Activated CD8-positive, alpha-beta memory T cell treated with anti-CD3 and anti-CD28 coated beads, Interleukin-2, amount 50 U/mL, for 48 hours (primary cell): Measurements from ENCODE around the gene MPST.
A peak's percentile ranks its signal among the peaks of the same experiment; 100 is the strongest.

ENCODE experiments used
- DNase-seq: peaks from one replicate; pipeline ENCODE4 v3.0.0-alpha.2; 2020

MPST gene

DNA sequence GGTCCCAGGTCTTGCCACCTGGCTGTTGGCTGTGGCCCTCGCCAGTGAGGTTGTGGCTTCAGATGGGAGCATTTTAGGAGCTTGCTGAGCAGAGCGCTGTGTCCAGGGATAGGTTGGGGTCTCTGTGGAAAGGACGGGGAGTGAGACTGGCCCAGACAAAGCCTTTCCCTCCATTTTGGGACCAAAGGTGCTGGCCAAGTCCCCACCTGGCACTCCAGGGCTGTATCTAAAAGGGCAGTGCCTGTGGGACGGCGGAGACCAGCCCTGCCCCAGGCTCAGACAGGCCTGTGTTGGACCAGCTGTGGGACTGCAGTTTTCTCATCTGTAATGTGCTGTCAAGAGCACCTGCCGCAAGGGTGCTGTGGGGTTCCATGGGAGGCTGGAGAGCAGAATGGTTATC, 27.0 kb downstream of the MPST start:
- no peak for DNase-seq

DNA sequence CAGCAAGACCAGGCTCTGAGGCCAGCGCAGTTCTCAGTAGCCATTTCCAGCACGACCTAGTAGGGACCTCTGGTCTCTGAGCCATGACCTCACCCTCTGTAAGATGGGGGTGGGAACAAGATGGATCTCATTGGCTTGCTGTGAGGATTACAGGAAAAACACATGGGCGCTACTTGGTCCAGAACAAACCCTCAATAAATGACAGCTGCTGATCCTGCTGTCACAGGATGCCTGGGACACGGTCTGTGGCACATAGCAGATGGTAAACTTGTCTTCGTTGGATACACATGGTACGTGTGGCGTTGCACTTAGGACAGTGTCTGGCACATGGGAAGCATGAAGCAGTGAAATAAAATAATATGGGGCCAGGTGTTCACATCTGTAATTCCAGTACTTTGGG, 27.5 kb downstream of the MPST start:
- no peak for DNase-seq

- DNase-seq = no peak
Measured at GRCh38 chr22:37048133-37048532, 28.6 kb downstream of the MPST start.

- no peak for DNase-seq
Measured at GRCh38 chr22:37049224-37049623, 29.7 kb downstream of the MPST start.

DNA sequence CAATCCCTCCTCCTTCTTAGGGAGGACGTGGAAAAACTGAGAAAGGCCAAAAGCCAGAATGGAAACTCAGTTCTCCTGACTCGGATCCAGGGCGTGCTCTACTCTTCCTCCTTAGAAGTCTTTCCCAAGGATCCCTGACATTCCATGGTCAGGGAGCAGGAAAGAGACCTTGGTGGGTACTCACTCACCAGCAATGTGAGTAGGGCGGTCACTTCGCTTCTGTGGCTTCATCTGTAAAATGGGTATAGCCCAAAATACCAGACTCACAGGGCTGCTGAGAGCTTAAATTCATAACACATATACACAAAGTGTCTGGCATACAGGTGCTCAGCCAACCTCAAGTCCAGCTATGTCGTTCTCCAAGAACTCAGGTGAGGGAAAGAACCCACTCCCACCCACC, 31.4 kb downstream of the MPST start:
- DNase-seq = no peak

DNA sequence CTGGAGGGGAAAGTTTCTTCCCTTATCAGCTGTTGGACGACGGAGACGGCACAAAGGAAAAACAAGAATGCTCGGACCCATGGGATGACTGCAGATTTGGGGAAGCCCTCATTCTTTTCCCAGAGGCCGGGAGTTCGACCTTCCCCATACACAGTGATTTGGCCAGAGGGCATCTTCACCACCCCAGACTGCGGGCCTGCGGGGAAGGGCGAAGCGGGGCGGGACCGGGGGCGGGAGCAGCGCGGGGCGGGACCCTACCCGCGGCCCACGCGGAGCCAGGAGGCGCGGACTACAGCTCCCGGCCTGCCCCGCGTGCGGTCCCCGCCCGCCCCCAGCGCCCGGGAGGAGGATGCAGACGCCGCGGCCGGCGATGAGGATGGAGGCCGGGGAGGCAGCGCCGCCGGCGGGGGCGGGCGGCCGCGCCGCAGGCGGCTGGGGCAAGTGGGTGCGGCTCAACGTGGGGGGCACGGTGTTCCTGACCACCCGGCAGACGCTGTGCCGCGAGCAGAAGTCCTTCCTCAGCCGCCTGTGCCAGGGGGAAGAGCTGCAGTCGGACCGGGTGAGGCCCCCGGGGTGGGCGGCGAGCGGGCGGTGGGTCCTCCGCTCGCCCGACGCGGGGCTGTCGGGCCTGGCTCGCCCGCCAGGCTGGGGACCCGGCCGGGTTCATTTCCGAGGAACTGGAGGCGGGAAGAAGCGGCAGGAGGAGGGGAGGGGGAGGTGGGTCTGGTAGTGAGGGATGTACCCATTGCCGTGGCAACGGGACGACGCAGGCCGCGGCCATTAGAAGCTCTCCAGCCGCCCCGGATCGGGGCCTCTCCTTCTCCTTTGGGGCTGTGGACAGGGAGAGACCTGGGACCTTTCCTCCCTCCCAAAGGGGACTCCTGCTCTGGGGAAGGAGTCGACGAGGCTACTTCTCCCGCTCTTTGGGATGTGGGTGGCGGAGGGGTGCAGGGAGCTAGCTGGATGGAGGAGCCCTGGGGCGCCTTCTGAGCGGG, 32.1 kb downstream of the MPST start, which contains the start of gene KCTD17:
Gene KCTD17, plus strand, starts transcription at position 352 of the 995 bp plus-strand sequence. Its CDS starts 19 bp downstream, at position 371.
- DNase-seq = peak; percentile 90

DNA sequence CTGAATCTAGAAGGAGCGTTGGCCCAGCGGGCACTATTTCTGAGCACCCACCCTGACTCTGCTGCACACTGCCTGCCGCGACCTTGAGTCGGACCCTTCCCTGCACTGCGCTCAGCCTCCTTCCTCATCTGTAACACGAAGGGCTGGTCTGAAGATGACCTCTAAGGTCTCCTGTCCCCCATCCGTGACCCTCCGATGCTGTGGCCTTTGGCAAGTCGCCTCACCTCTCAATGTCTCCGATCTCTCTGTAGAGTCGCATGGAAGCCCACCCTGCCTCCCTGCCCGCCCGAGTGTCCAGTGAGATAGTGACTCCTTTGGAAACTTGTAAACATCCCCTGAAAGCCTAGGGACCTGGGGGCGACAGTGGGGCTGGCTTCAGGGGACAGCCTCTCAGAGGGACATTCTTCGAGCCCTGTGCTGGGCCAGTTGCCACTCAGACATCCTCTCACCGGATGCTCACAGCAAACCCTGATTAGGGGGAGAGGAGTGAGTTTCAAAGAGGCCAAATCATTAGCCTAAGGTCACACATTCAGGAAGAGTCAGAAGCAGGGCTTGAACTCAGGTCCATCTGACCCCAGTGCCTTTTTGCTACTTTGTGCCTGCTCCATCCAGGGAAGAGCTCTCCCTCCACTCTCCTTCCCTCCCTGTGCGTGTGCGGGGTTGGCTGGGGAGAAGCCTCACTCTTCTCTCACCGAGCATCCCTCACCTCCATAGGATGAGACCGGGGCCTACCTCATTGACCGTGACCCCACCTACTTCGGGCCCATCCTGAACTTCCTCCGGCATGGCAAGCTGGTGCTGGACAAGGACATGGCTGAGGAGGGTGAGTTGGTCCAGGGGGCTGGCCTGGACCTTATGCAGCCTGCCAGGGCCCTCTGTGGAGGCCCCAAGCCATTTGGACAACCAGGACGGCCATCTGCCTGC, 33.1 kb downstream of the MPST start:
- no peak for DNase-seq

DNA sequence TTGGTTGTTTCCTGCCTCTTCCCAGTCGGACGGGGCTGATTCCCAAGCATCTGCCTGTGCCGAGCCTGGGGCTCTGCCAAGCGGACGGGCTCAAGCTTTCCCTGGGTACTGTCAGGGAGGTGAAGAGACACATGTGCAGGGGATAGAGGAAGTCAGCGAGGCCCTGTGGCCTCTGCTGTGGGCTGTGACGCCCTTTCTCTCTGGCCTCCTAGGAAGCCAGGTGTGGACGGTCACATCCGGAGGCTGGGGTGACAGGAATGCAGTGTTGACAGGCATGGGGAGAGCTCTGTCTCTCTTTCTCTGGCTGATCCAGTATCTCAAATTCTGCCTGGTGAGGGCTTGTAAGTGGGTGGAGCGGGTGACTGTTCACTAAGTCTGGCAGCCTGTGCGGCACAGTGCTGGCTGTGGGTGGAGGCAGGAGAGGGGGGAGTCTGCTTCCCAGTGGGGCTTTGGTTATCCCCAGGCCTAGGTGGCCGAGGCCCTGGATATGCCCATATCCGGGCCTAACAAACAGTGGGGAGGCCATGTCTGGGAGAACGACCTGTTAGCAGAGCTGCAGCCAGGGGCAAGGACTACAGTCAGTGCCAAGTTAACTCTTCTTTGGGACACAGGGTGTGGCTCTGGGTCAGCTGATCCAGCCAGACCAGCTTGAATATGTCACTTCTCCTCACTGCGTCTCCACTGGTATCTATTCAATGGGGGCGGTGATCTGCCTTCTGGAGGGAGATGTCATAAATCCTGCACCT, 33.9 kb downstream of the MPST start:
- no peak for DNase-seq

DNA sequence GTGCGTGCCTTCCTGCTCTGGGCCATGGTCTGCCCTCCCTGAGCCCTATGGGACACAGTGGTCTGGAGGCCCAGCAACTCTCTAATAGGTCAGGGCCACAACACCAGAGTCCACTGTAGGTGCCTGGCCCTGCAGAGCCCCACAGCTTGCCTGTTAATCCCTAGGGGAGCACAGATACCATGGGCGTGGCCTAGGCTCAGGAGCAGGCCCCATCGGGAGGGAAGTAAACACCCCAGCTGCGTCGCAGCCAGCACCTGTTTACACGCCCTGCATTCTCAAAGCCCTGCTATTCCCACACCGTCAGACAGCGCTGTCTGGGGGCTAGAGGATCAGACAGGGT, 34.5 kb downstream of the MPST start:
- no peak for DNase-seq

DNA sequence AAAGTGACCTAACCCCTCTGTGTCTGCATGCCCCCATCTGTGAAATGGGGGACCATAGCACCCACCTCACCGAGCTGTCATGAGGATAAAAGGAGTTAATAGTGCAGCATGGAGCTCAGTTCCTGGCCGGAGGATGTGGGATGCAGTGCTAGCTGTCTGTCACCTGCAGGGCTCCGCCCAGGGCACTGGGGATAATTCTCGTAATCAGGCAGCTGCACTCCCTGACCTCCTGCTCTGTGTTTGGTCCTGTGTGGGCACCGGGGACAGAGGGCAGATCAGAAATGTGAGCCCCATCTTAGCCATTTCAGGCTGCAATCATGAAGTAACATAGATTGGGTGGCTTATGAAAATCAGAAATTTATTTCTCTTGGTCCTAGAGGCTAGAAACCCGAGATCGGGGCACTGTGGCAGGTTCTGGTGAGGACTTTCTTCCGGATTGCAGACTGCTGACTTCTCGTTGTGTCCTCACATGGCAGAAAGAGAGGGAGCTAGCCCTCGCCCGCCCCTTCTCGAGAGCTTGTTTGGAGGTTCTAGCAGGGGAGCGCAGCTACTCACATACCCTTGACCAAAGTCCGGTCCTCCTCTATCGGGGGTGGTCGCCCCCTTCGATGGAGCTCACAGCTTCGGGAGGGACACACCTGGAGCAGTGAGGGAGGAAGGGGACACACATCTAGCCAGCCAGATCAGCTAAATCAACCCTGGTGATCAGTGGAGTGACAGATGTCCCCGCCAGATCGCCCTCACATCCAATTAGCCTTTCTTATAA, 35.2 kb downstream of the MPST start:
- no peak for DNase-seq

DNA sequence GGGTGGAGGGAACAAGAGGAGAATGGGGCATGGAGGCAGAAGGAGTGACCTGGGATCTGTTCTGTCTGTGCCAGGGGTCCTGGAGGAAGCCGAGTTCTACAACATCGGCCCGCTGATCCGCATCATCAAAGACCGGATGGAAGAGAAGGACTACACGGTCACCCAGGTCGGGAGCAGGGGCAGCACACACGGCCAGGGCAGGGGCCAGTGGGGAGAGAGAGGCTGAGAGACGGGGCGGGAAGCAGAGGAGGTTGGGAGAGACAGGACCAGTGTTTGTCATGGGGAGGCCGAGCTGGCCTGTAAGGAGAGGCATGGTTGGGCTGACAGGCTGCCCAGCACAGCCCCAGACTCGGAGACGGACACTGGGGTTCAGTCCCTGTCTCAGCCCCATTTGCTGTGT, 36.7 kb downstream of the MPST start:
- DNase-seq = no peak

DNA sequence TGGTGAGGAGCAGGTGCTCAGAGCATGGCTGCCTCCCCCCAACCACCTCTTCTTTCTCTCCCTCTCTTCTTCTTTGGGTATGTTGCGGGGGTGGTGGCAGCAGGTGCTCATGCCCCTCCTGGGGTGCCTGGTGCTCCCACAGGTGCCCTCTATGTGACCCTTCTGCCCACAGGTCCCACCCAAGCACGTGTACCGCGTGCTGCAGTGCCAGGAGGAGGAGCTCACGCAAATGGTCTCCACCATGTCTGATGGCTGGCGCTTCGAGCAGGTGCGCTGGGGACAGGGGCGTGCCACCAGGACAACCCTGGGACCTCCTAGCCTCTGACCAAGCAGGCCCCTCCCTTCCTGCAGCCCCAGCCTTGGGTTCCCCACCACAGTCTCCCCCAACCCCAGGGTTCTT, 37.7 kb downstream of the MPST start:
- DNase-seq = no peak

DNA sequence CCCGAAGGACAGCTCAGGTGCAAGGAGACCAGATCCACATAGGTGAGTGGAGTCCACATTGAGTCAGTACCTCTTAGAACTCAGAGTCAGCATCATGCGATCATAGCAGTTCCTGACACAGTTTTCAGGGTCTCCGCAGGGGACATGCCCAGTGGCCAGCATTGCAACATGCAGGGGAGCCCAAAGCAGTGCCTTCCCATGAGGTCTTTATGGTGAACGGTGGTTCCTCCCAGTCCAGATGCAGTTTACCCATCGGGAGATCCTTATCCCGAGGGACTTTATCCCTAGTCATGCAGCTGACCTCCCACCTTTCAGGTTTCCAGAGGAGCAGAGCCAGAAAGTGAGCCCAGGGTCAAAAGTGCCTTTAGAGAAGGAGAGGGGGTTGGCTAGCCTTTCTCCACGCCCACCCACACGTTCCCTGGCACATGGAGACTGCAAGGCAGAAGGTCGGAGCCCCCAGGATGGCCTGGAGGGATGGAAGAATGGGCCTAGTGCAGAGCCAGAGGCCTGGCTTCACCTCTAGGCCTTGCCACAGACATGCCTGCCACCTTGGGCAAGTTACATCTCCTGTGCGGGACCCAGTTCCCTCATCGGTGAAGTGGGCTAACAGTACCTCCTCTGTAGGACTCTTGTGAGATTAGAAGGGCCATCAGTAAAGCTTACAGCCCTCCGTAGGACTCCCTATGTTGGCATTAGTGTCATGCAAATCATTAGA, 38.4 kb downstream of the MPST start:
- DNase-seq = no peak

DNA sequence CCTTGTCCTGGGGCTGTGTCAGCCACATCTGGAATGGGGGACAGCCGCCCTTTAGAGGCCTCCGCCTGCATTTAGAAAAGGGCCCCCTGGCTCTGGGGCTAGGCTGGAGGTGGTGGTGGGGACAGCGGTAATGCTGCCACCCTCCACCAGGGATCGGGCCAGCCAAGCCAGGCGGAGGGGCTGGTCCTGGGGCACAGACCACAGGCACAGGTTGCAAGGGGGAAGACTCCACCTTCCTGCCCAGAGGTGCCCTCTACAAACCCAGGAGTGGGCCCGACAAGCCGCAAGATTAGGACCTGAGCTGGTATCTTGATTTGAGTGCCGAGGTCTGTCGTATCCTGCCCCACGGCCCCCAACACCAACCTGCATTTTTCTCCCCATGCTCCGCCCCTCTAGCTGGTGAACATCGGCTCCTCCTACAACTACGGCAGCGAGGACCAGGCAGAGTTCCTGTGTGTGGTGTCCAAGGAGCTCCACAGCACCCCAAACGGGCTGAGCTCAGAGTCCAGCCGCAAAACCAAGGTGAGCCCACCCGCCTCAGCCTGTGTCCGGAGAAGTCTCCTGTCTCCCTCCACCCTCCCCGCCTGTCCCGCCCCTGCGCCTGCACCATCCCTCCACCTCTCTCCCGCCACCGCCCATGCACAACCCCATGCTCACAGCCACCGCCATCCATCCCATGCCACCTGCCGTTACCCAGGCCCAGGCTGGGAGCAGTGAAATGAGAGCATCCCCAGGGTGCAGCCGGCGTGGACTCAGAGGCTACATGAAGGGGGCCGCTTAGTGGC, 39.6 kb downstream of the MPST start:
- DNase-seq = no peak

- DNase-seq = no peak
Measured at GRCh38 chr22:37059876-37060449, 40.4 kb downstream of the MPST start.

- DNase-seq = peak; percentile 83
Measured at GRCh38 chr22:37060801-37061610, 41.5 kb downstream of the MPST start.

- DNase-seq = no peak
Measured at GRCh38 chr22:37061611-37062375, 42.3 kb downstream of the MPST start.

DNA sequence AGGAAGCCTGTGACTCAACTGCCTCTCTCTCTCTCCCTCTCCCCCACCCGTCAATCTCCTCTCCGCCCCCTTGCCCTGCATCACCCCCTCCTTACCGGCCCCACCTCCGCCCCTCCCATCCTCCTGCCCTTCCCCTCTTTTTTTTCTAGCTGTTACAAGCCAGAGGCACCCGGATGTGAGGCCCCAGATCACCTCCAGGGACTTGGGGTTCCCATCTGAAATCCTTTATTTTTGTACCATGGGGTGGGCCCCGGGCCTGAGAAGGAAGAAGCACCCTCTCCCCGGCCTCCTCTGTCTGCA, 42.8 kb downstream of the MPST start:
- DNase-seq = no peak
